Neutrophil (primary cell): Measurements from ENCODE around the gene PHOSPHO2.
"Not testable (repeated sequence)": the region's sequence is repeated elsewhere in the genome, so short reads cannot be mapped to it uniquely, and the experiment has no call there.

Experiments
- H3K27ac ChIP-seq: fragments of 200-600 bp; sonication (generic); 2 replicates; pipeline ENCODE4 v1.5.1; 2016; ENCODE audit warnings: mild to moderate bottlenecking, moderate library complexity
- H3K27me3 ChIP-seq: fragments of 200-600 bp; sonication (generic); 2 replicates; pipeline ENCODE4 v1.6.0; 2016; ENCODE audit warnings: mild to moderate bottlenecking
- H3K36me3 ChIP-seq: fragments of 200-600 bp; sonication (generic); 2 replicates; pipeline ENCODE4 v1.5.1; 2017
- H3K4me1 ChIP-seq, 2 experiments: fragments of 200-600 bp in 1 of 2; sonication (generic) in 1 of 2; 1 replicate in 1 of 2; 2 replicates in 1 of 2; pipeline versions ENCODE4 v1.5.1 to v1.6.1; 2013 to 2016; ENCODE audit warnings: low read depth in 1 of 2, low read length in 1 of 2, mild to moderate bottlenecking in 1 of 2, moderate library complexity in 1 of 2; ENCODE audit not compliant: control insufficient read depth in 1 of 2, insufficient read depth in 1 of 2
- H3K4me3 ChIP-seq, 2 experiments: fragments of 200-600 bp in 1 of 2; sonication (generic) in 1 of 2; 1 replicate in 1 of 2; 2 replicates in 1 of 2; pipeline ENCODE4 v1.5.1; 2013 to 2016; ENCODE audit warnings: low read depth in 1 of 2, low read length in 1 of 2, mild to moderate bottlenecking in 1 of 2, moderate library complexity in 1 of 2
- H3K9me3 ChIP-seq: fragments of 200-600 bp; sonication (generic); 2 replicates; pipeline ENCODE4 v1.5.1; 2016
- CTCF ChIP-seq: fragments of 200-600 bp; sonication (generic); IDR thresholded peaks from 2 replicates; pipeline ENCODE4 v1.5.1; 2016; ENCODE audit warnings: antibody characterized with exemption

PHOSPHO2 gene

GRCh38 chr2:169683425-169684134 lies 10.7 kb upstream of the PHOSPHO2 start:
- no peak for TF ChIP-seq CTCF
- Histone ChIP-seq H3K9me3 (no peaks in the 10 kb centered on the region), H3K27ac (no peak overlapping the region)

GRCh38 chr2:169684135-169684565 lies 10.1 kb upstream of the PHOSPHO2 start:
- Histone ChIP-seq H3K27me3 (no peaks in the 10 kb centered on the region), H3K36me3 (no peaks in the 10 kb centered on the region), H3K9me3 (no peaks in the 10 kb centered on the region), H3K27ac (no peak overlapping the region), H3K4me3 (no peak overlapping the region), H3K4me1 (no peaks in the 10 kb centered on the region)
- TF ChIP-seq CTCF = no peak

More at GRCh38 chr2:169683425-169684134, 10.7 kb upstream of the PHOSPHO2 start:
- Histone ChIP-seq H3K36me3 (no peaks in the 10 kb centered on the region), H3K27me3 (no peaks in the 10 kb centered on the region), H3K4me3 (no peak overlapping the region), H3K4me1 (no peaks in the 10 kb centered on the region)

GRCh38 chr2:169684712-169685111 lies 9.6 kb upstream of the PHOSPHO2 start:
- H3K9me3 ChIP-seq, H3K36me3 ChIP-seq, H3K4me3 ChIP-seq, H3K27me3 ChIP-seq, H3K27ac ChIP-seq, H3K4me1 ChIP-seq: not testable (repeated sequence)

- H3K4me3 ChIP-seq, H3K27ac ChIP-seq, H3K9me3 ChIP-seq, H3K27me3 ChIP-seq, H3K4me1 ChIP-seq, H3K36me3 ChIP-seq: not testable (repeated sequence)
Observed at GRCh38 chr2:169686825-169687224, 7.4 kb upstream of the PHOSPHO2 start.

GRCh38 chr2:169687943-169688342 lies 6.3 kb upstream of the PHOSPHO2 start:
- not testable (repeated sequence) for H3K4me3 ChIP-seq, H3K9me3 ChIP-seq, H3K4me1 ChIP-seq, H3K36me3 ChIP-seq, H3K27ac ChIP-seq, H3K27me3 ChIP-seq

GRCh38 chr2:169690958-169691357 lies 3.3 kb upstream of the PHOSPHO2 start:
- no peak for TF ChIP-seq CTCF
- Histone ChIP-seq H3K36me3 (no peaks in the 10 kb centered on the region), H3K4me3 (no peak overlapping the region), H3K27me3 (peaks cover 14% of the 10 kb centered on the region), H3K27ac (no peak overlapping the region), H3K4me1 (peaks cover 12 to 13% of the 10 kb centered on the region in 2 experiments), H3K9me3 (no peaks in the 10 kb centered on the region)

- Histone ChIP-seq H3K27me3 (peaks cover 14% of the 10 kb centered on the region), H3K4me1 (peaks cover 12 to 13% of the 10 kb centered on the region in 2 experiments), H3K4me3 (no peak overlapping the region), H3K9me3 (no peaks in the 10 kb centered on the region), H3K36me3 (no peaks in the 10 kb centered on the region), H3K27ac (no peak overlapping the region)
- TF ChIP-seq CTCF = no peak
Observed at GRCh38 chr2:169692718-169693117, 1.6 kb upstream of the PHOSPHO2 start.
